NOMO-1 treated with dmso at 0.1 percent for 144 hours (cell line): ENCODE results near the gene FKBP1B.
"Not testable (repeated sequence)": the region's sequence is repeated elsewhere in the genome, so short reads cannot be mapped to it uniquely, and the experiment has no call there.

Experiments
- DNase-seq: peaks from one replicate; lab custom pipeline; 2025; ENCODE audit not compliant: unreplicated experiment; lab: John Stamatoyannopoulos, UW

FKBP1B gene

DNA sequence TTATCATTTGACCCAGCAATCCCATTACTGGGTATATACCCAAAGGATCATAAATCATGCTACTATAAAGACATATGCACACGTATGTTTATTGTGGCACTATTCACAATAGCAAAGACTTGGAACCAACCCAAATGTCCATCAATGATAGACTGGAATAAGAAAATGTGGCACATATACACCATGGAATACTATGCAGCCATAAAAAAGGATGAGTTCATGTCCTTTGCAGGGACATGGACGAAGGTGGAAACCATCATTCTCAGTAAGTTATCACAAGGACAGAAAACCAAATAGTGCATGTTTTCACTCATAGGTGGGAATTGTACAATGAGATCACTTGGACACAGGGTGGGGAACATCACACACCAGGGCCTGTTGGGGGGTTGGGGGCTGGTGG is 51.2 kb downstream of the FKBP1B start:
- not testable (repeated sequence) for DNase-seq

DNA sequence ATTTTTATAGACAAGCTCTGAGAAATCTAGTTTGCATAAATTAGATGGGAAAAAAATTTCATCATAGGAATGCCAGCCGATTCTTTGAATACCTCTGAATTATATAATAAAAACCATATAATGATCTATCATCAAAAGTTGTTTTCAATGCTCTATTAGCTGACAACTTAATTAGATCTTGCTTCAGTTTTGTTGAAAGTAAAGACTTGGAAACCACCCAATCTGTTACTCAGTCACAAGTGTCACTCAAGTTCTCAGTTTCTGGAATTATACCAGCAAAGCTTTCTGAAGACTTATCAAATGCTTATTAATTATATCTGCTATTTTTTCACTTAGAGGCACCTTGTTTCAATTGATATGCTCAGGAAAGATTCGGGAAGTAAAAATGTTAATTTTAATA is 52.5 kb downstream of the FKBP1B start:
- no peak for DNase-seq

DNA sequence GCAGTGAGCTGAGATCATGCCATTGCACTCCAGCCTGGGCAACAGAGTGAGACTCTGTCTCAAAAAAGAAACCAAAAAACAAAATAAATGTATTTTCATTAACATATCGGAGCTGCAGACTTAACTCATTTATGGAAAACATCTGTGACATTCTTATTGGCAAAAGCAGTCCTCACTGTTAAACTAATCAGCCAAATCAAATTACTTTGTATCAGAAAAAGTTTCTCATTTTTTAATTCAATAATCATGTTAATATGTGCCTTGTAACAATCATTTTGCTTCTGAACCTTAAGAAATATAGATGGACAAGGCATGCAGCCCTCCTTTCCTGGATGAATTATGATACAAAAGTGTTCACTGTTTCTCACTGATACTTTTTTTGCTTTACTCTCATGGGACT is 53.1 kb downstream of the FKBP1B start:
- no peak for DNase-seq

- no peak for DNase-seq
These were observed 54.6 kb downstream of the FKBP1B start for GRCh38 chr2:24104110-24104650.

- DNase-seq, result no peak
These were observed 55.4 kb downstream of the FKBP1B start for GRCh38 chr2:24104906-24105305.

DNA sequence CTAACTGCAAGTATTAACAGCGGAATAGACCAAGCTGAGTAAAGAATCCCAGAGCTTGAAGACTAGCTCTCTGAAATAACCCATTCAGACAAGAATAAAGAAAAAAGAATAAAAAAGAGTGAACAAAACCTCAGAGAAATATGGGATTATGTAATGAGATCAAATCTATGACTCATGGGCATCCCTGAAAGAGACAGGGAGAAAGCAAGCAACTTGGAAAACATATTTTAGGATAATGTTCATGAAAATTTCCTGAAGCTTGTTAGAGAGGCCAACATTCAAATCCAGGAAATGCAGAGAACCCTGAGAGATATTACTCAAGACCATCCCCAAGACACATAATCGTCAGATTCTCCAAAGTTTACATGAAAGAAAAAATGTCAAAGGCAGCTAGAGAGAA is 56.3 kb downstream of the FKBP1B start:
- no peak for DNase-seq

GRCh38 chr2:24106786-24107185 is 57.2 kb downstream of the FKBP1B start:
- DNase-seq, result no peak

DNA sequence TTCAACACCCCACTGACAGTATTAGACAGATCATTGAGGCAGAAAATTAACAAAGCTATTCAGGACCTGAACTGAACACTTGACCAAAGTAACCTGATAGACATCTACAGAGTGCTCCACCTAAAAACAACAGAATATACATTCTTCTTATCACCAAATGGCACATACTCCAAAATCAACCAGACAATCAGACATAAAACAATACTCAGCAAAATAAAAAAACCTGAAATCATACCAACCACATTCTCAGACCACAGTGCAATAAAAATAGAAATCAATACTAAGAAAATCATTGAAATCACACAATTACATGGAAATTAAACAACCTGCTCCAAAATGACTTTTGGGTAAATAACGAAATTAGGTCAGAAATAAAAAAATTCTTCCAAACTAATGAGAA is 57.8 kb downstream of the FKBP1B start:
- DNase-seq, result no peak

DNA sequence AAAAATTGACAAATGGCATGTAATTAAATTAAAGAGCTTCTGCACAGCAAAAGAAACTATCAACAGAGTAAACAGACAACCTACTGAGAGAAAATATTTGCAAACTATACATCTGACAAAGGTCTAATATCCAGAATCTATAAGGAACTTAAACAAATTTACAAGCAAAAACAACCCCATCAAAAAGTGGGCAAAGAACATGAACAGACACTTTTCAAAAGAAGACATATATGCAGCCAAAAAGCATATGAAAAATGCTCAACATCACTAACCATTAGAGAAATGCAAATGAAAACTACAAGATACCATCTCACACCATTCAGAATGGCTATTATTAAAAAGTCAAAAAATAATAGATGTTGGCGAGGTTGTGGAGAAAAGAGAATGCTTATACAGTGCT is 59.9 kb downstream of the FKBP1B start:
- DNase-seq, result not testable (repeated sequence)

DNA sequence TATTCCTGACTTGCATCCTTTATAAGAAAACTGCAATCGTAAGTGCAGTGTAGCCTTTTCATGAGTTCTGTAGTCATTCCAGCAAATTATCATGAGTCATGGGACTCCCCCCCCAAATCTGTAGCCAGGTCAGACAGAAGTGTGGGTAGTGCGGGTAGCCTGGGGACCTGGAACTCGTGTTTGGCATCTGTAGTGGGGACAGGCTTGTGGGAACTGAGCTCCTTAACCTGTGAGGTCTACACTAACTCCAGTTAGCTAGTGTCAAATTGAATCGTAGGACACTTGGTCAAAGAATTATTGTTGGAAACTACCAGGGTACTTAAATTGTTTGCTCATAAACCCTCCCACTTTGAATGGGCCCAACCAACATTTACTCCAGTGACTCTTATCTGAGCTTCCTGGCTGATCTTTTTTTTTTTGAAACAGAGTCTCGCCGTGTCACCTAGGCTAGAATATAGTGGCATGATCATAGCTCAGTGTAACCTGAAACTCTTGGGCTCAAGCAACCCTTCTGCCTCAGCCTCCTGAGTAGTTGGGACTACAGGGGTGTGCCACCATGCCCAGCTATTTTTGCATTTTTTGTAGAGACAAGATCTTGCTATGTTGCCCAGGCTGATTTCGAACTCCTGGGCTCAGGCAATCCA is 61.2 kb downstream of the FKBP1B start:
- no peak for DNase-seq

DNA sequence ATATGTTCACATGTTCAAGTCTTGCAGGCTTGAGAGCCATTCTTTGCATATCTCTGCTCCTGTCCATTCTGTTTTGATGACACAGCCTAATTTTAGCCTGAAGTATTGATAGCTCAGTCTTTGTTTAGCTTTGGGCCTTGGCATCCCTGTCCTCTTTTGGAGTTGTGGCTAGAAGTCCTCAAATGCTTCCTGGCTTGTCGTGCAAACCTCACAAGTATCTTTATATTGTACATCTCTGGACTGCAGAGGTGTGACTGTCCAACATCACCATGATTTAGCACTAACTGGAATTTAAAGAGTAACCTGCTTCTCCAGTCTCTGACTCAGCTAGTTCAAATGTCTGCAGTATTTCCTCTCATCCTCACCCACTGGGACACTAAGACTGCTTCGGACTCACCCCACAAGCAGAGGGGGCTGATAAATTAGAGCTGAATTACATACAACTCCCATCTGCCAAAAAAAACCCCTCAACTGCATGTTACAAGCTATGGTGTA is 61.9 kb downstream of the FKBP1B start:
- DNase-seq, result no peak
